Ishikawa (cell line): Measurements from ENCODE around the gene CACHD1.

Experiments used
- CREB1 ChIP-seq: IDR thresholded peaks from 2 replicates; pipeline ENCODE4 v1.6.1; 2012; ENCODE audit warnings: low read depth
- EP300 ChIP-seq: IDR thresholded peaks from 2 replicates; pipeline ENCODE4 v1.6.1; 2012; ENCODE audit warnings: borderline replicate concordance
- MAX ChIP-seq: IDR thresholded peaks from 2 replicates; pipeline ENCODE4 v1.6.1; 2012
- NFIC ChIP-seq: IDR thresholded peaks from 2 replicates; pipeline ENCODE4 v1.6.1; 2012
- RAD21 ChIP-seq: IDR thresholded peaks from 2 replicates; pipeline ENCODE4 v1.6.1; 2012; ENCODE audit warnings: low read depth
- REST ChIP-seq: IDR thresholded peaks from 2 replicates; pipeline ENCODE4 v1.6.1; 2012; ENCODE audit warnings: low read depth, mild to moderate bottlenecking
- TAF1 ChIP-seq: IDR thresholded peaks from 2 replicates; pipeline ENCODE4 v1.6.1; 2012; ENCODE audit warnings: low read depth, mild to moderate bottlenecking
- TCF12 ChIP-seq: IDR thresholded peaks from 2 replicates; pipeline ENCODE4 v1.6.1; 2012; ENCODE audit warnings: low read depth
- TEAD4 ChIP-seq: IDR thresholded peaks from 2 replicates; pipeline ENCODE4 v1.6.1; 2012
- YY1 ChIP-seq: IDR thresholded peaks from 2 replicates; pipeline ENCODE4 v1.6.1; 2012; ENCODE audit warnings: low read depth

DNA sequence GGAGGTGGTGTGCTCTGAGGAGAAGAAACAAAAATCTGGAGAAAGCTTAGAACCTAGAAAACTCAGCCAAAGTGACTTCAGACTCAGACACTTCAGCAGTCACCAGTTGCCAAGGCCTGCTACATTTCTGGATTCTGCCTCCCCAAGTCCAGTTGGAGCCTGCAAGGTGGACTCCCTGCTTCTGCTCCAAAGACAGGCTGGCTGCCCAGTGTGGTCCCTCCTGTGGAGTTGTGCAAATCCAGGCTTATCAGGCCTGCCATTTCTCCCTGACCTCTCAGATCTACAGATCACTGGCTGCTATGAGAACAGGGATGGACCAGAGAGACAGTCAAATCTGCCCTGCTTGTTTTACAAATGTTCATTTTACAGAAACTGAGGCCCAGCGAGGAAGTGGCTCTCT, 9.9 kb downstream of the CACHD1 start:
- TF ChIP-seq REST (no peak), EP300 (no peak), MAX (no peak), YY1 (no peak), TAF1 (no peak), RAD21 (no peak), TCF12 (no peak), CREB1 (no peak), TEAD4 (no peak), NFIC (no peak)
